ENCODE results near the gene TP53. TPM values are rescaled to one million over a fixed set of nuclear protein-coding genes. Genes with fewer than 3 reads are reported as not detected.

TP53 gene
- total RNA-seq, 1 donor from 2014 or later, result 168 TPM

DNA sequence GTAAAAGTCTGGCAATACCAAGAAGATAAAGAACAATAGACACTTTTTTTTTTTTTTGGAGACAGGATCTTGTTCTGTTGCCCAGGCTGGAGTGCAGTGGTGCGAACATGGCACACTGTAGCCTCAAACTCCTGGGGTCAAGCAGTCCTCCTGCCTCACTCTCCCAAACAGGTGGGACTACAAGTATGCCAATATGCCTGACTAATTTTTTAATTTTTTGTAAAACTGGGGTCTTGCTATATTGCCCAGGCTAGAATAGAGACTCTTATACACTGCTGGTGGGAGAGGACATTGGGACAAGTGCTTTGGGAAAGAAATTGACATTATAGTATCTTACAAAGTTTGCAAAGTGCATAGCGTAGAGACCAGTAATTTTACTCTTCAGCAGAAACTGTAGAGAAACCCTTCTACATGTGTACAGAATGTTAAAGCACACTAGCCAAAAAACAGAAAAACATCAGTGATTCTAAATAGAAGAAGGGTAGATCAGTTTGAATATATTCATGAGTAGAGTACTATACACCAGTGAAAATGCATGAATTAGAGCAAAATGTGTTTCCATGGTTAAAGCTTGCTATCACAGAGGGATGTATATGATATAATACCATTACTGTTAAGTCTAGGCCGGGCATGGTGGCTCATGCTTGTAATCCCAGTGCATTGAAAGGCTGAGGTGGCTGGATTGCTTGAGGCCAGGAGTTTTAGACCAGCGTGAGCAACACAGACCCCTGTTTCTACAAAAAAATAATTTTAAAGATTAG, 10.7 kb upstream of the TP53 start:
- Histone ChIP-seq H3K4me3 (ENCODE audit: low read depth, low read length) (no peak overlapping the region), H3K36me3 (ENCODE audit: control insufficient read depth, insufficient read depth, low read length) (peaks cover 2% of the 10 kb centered on the region), H3K27me3 (ENCODE audit: control insufficient read depth, insufficient read depth, low read length) (no peaks in the 10 kb centered on the region)
- DNase-seq (ENCODE audit: low read depth), result no peak
- TF ChIP-seq, protein P1, sequence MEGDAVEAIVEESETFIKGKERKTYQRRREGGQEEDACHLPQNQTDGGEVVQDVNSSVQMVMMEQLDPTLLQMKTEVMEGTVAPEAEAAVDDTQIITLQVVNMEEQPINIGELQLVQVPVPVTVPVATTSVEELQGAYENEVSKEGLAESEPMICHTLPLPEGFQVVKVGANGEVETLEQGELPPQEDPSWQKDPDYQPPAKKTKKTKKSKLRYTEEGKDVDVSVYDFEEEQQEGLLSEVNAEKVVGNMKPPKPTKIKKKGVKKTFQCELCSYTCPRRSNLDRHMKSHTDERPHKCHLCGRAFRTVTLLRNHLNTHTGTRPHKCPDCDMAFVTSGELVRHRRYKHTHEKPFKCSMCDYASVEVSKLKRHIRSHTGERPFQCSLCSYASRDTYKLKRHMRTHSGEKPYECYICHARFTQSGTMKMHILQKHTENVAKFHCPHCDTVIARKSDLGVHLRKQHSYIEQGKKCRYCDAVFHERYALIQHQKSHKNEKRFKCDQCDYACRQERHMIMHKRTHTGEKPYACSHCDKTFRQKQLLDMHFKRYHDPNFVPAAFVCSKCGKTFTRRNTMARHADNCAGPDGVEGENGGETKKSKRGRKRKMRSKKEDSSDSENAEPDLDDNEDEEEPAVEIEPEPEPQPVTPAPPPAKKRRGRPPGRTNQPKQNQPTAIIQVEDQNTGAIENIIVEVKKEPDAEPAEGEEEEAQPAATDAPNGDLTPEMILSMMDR (IDR thresholded peaks at IDR 0.05; ENCODE audit: insufficient read depth, low read length, poor library complexity, severe bottlenecking), result no peak

GRCh38 chr17:7695586-7695985, 8.3 kb upstream of the TP53 start:
- no peak for DNase-seq (ENCODE audit: low read depth)
- H3K4me3 ChIP-seq (ENCODE audit: low read depth, low read length), result no peak overlapping the region
- H3K27me3 ChIP-seq (ENCODE audit: control insufficient read depth, insufficient read depth, low read length), result no peaks in the 10 kb centered on the region
- H3K36me3 ChIP-seq (ENCODE audit: control insufficient read depth, insufficient read depth, low read length), result no peaks in the 10 kb centered on the region
- TF ChIP-seq, protein P1 (IDR thresholded peaks at IDR 0.05; ENCODE audit: insufficient read depth, low read length, poor library complexity, severe bottlenecking), result no peak

- Histone ChIP-seq H3K27me3 (ENCODE audit: control insufficient read depth, insufficient read depth, low read length) (no peaks in the 10 kb centered on the region), H3K4me3 (ENCODE audit: low read depth, low read length) (peak overlapping the region; percentile 77), H3K36me3 (ENCODE audit: control insufficient read depth, insufficient read depth, low read length) (no peaks in the 10 kb centered on the region)
- TF ChIP-seq, protein P1 (IDR thresholded peaks at IDR 0.05; ENCODE audit: insufficient read depth, low read length, poor library complexity, severe bottlenecking), result no peak
- DNase-seq (ENCODE audit: low read depth), result no peak
These were observed 1.6 kb upstream of the TP53 start for GRCh38 chr17:7688808-7689316.

- TF ChIP-seq, protein P1 (IDR thresholded peaks at IDR 0.05; ENCODE audit: insufficient read depth, low read length, poor library complexity, severe bottlenecking), result peak; percentile 99
- peak; percentile 94 for DNase-seq (ENCODE audit: low read depth)
- Histone ChIP-seq H3K36me3 (ENCODE audit: control insufficient read depth, insufficient read depth, low read length) (no peaks in the 10 kb centered on the region), H3K4me3 (ENCODE audit: low read depth, low read length) (peak within 1 kb of the TSS; percentile 91), H3K27me3 (ENCODE audit: control insufficient read depth, insufficient read depth, low read length) (no peaks in the 10 kb centered on the region)
These were observed 868 bp upstream of the TP53 start, which contains the start of gene WRAP53 for GRCh38 chr17:7687908-7688807. TSS of gene WRAP53 (plus strand) at chr17:7688477. CDS start at chr17:7688649, 172 bp downstream.

DNA sequence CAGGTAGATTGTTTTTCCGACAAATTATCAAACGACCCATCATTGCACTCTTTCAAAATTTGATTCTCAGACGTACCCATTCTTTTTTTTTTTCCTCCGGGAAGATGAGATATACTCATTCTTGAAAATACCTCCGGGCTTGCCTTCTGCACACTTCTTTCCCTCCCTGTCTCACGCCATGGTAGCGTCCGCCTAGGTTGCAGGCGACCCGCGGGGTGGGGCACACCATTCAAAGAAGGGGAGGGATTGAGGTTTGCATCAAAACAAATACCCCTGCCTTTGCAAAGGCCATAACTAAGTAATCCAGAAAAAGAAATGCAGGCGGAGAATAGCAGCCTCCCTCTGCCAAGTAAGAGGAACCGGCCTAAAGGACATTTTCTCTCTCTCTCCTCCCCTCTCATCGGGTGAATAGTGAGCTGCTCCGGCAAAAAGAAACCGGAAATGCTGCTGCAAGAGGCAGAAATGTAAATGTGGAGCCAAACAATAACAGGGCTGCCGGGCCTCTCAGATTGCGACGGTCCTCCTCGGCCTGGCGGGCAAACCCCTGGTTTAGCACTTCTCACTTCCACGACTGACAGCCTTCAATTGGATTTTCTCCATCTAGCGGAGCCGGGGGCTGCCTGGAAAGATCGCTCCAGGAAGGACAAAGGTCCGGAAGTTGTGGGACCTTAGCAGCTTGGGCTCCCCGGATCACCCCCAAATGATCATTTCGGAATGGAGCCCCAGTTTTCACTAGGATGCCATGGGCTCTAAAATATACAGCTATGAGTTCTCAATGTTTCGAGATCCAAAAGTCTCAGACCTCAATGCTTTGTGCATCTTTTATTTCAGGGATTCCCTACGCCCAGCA, 843 bp downstream of the TP53 start:
- peak overlapping the region; percentile 91 for H3K4me3 ChIP-seq (ENCODE audit: low read depth, low read length)
- TF ChIP-seq, protein P1 (IDR thresholded peaks at IDR 0.05; ENCODE audit: insufficient read depth, low read length, poor library complexity, severe bottlenecking), result no peak
- no peaks in the 10 kb centered on the region for H3K36me3 ChIP-seq (ENCODE audit: control insufficient read depth, insufficient read depth, low read length)
- no peak for DNase-seq (ENCODE audit: low read depth)
- no peaks in the 10 kb centered on the region for H3K27me3 ChIP-seq (ENCODE audit: control insufficient read depth, insufficient read depth, low read length)

Data from kidney epithelial cell (primary cell).